Sigmoid colon (tissue), 7 donors: ENCODE measurements around the gene FSD1. TPM values are rescaled to one million over a fixed set of nuclear protein-coding genes. Genes with fewer than 3 reads are reported as not detected.

Experiments
- DNase-seq: peaks from one replicate; pipeline ENCODE4 v3.0.0-alpha.2; 2019
- H3K27ac ChIP-seq, 4 donors: fragments of 200-600 bp; sonication (generic); one replicate each; pipeline ENCODE4 v1.5.1; 2016 to 2019; ENCODE audit warnings: mild to moderate bottlenecking in 1 of 4
- H3K27me3 ChIP-seq, 3 donors: fragments of 200-600 bp; sonication (generic); one replicate each; pipeline ENCODE4 v1.5.1; 2019; ENCODE audit warnings: mild to moderate bottlenecking in 1 of 3
- H3K36me3 ChIP-seq, 4 donors: fragments of 200-600 bp; sonication (generic); one replicate each; pipeline ENCODE4 v1.5.1; 2016 to 2019
- H3K4me1 ChIP-seq, 4 donors: fragments of 200-600 bp; sonication (generic); one replicate each; pipeline ENCODE4 v1.5.1; 2017 to 2019
- H3K4me3 ChIP-seq, 4 donors: fragments of 200-600 bp; sonication (generic); one replicate each; pipeline ENCODE4 v1.5.1; 2017 to 2019; ENCODE audit warnings: mild to moderate bottlenecking in 2 of 4, moderate library complexity in 1 of 4
- H3K9me3 ChIP-seq, 4 donors: fragments of 200-600 bp in 3 of 4; sonication (generic) in 3 of 4; one replicate each; pipeline versions ENCODE4 v1.5.1 to v1.6.1; 2013 to 2019
- CTCF ChIP-seq, 4 experiments: fragments of 450-650 bp in 3 of 4; fragments of 200-600 bp in 1 of 4; IDR thresholded peaks; one replicate each; pipeline ENCODE4 v1.5.1; 2016 to 2019; ENCODE audit warnings: antibody characterized with exemption in 4 of 4, mild to moderate bottlenecking in 3 of 4, moderate library complexity in 2 of 4
- EP300 ChIP-seq, 4 donors: sonication (generic); formaldehyde crosslinking; IDR thresholded peaks; one replicate each; pipeline ENCODE4 v1.6.1; 2017; ENCODE audit warnings: antibody characterized with exemption in 4 of 4
- POLR2A ChIP-seq, 2 donors: fragments of 450-650 bp; IDR thresholded peaks; one replicate each; pipeline ENCODE4 v1.6.1; 2016; ENCODE audit warnings: antibody characterized with exemption in 2 of 2, mild to moderate bottlenecking in 2 of 2, moderate library complexity in 2 of 2
- POLR2AphosphoS5 ChIP-seq, 4 donors: sonication (generic); formaldehyde crosslinking; IDR thresholded peaks; one replicate each; pipeline ENCODE4 v1.6.1; 2017; ENCODE audit warnings: antibody characterized with exemption in 4 of 4
- WGBS, 2 donors: extraction: QIAGEN DNeasy Blood & Tissue Kit; methylation state at CpG; one replicate each; pipeline ENCODE4 v1.1.7; 2013; 5-methylcytosine and 5-hydroxymethylcytosine counted together
- intact Hi-C: fragments of 100-400 bp; cut with DNase I; formaldehyde crosslinking; loops from one replicate; pipeline ENCODE4 v1.15.1; 2023
- polyA plus RNA-seq, 3 donors: library from polyadenylated mRNA; stranded (reverse); fragments of 200-250 nt; gene quantifications; one replicate each; pipeline ENCODE4 v1.2.3, GENCODE V29; 2013
- total RNA-seq, 4 donors: library from RNA; depleted of rRNA; stranded (reverse); fragments of >200 nt; gene quantifications; one replicate each; pipeline ENCODE4 v1.1.0, GENCODE V29; 2016
- donor health status: healthy with polysubstance abuse.
- donor health status: Bipolar disorder and iron deficiency.
- donor health status: healthy.

FSD1 gene
- total and polyA plus RNA-seq, 7 donors = 1.1 to 2.6 (median 1.5) TPM; not detected in 3

- peak overlapping the region; percentile 90 to 97 (median 96) for H3K27ac ChIP-seq
- whole genome bisulfite sequencing, 2 donors = 1 to 8% methylated on average over 10 of the region's 10 CpGs
- no peak for DNase-seq
- H3K36me3 ChIP-seq = peaks cover 0 to 12% (median 2%) of the 10 kb centered on the region in 4 donors
- intact Hi-C loops = loop anchor here (2.0 to 5.0 kb wide), 2 partner anchors 59 to 95 kb away; partner anchors contain the start of genes SH3GL1 and YJU2
- no peaks in the 10 kb centered on the region for H3K27me3 ChIP-seq
- H3K4me1 ChIP-seq = peaks cover 0 to 23% (median 18%) of the 10 kb centered on the region in 4 donors
- no peaks in the 10 kb centered on the region for H3K9me3 ChIP-seq
- TF ChIP-seq CTCF (IDR thresholded peaks at IDR 0.05) = no peak
- no peak for TF ChIP-seq POLR2AphosphoS5 (IDR thresholded peaks at IDR 0.05)
- TF ChIP-seq EP300 (IDR thresholded peaks at IDR 0.05) = no peak
- no peak for TF ChIP-seq POLR2A (IDR thresholded peaks at IDR 0.05)
- H3K4me3 ChIP-seq = peak overlapping the region; percentile 49 to 90 (median 64)
Observed at GRCh38 chr19:4342314-4342614, 37.9 kb downstream of the FSD1 start.

DNA sequence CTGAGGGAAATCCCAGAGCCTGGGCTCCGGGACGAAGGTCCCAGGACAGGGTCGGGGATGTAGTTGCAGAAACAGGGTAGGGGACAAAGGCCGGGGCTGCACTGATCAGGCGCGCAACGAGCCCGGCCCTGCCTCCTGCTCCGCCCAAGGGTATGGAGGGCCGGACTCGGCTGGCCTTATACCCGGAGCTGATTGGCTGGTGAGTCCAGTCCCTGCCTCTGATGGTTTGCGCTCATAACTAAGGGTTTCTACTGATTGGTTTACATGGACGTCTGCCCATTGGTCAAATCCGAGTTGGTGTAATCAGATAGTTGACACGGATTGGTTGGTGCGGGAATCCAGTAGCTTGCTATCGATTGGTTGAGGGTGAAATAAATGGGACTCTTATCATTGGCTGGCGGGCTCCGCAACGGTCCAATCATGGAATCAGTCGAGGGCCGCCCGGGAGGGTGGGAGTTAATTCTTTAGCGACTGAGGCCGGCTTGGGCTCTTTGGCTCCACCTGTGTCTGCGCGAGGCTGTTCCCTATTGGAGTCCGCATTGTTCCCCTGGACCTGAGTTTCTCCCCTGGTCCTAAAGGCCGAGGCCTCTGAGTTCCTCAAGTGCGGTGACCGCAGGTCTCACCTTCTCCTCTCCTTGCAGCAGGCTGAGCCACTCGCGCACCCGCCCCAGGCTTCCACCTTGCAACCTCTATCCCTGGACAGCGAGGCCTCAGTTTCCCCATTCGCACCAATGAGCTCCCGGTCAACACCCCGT, 38.4 kb downstream of the FSD1 start:
- peaks cover 0 to 21% (median 18%) of the 10 kb centered on the region in 4 donors for H3K4me1 ChIP-seq
- intact Hi-C loops = loop anchor here (2.0 to 5.0 kb wide), 2 partner anchors 58 to 95 kb away; partner anchors contain the start of genes SH3GL1 and YJU2
- peak; percentile 96 to 98 (median 97) for TF ChIP-seq POLR2AphosphoS5 (IDR thresholded peaks at IDR 0.05)
- peak in 1 of 4 experiments; percentile 21 for TF ChIP-seq CTCF (IDR thresholded peaks at IDR 0.05)
- TF ChIP-seq EP300 (IDR thresholded peaks at IDR 0.05) = no peak
- TF ChIP-seq POLR2A (IDR thresholded peaks at IDR 0.05) = peak; percentile 92 to 93
- peak; percentile 99 for DNase-seq
- H3K27ac ChIP-seq = peak overlapping the region; percentile 95 to 99 (median 96)
- H3K4me3 ChIP-seq = peak overlapping the region; percentile 64 to 90 (median 82)
- H3K36me3 ChIP-seq = peaks cover 0 to 17% (median 2%) of the 10 kb centered on the region in 4 donors
- H3K27me3 ChIP-seq = no peaks in the 10 kb centered on the region
- 0 to 1% methylated on average over 39 of the region's 39 CpGs for WGBS, 2 donors
- no peaks in the 10 kb centered on the region for H3K9me3 ChIP-seq

DNA sequence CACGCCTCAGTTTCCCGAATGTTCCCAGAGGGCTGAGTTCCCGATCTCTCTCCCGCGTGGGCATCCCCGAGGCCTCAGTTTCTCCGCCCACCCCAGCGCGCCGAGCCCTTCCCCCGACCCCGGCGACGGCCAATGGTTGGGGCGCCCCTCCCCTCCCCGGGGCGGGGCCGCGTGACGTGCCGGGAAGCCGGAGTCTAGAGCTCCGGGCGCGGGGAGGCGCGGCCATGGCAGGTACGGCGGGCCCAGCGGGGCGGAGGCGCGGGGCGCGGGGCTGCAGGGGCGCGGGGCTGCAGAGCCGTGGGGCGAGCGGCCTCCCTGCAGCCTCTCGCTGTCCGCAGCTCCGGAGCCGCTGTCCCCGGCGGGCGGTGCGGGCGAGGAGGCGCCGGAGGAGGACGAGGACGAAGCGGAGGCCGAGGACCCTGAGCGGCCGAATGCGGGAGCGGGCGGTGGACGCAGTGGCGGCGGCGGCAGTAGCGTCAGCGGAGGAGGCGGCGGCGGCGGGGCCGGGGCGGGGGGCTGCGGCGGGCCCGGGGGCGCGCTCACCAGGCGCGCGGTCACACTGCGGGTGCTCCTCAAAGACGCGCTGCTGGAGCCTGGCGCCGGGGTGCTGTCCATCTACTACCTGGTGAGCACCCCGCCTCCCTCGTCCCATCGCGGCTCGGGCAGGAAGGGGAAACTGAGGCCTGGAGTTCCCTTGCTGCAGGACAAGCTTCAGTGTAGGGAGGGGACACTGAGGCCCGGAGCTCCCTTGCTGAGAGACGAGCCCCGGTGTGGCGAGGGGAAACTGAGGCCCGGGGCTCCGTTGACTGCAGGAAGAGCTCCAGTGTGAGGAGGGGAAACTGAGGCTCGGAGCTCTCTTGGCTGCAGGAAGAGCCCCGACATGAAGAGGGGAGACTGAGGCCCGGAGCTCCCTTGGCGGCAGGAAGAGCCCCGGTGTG, 39.2 kb downstream of the FSD1 start, which contains the start of gene MPND:
MPND (plus strand) TSS at position 193 of the 938 bp plus-strand sequence; CDS start at position 225, 32 bp downstream.
- peak; percentile 95 for DNase-seq
- Histone ChIP-seq H3K27me3 (no peaks in the 10 kb centered on the region), H3K36me3 (peaks cover 0 to 21% (median 2%) of the 10 kb centered on the region in 4 donors), H3K4me3 (peak within 1 kb of the TSS; percentile 64 to 90 (median 82)), H3K9me3 (no peaks in the 10 kb centered on the region), H3K4me1 (peaks cover 0 to 17% (median 13%) of the 10 kb centered on the region in 4 donors), H3K27ac (peak within 1 kb of the TSS; percentile 95 to 99 (median 96))
- WGBS, 2 donors = 3 to 5% methylated on average over 101 of the region's 101 CpGs
- intact Hi-C loops = loop anchor here (2.0 to 5.0 kb wide), 2 partner anchors 57 to 96 kb away; partner anchors contain the start of genes SH3GL1 and YJU2
- peak in 1 of 4 donors; percentile 9 for TF ChIP-seq EP300 (IDR thresholded peaks at IDR 0.05)
- TF ChIP-seq POLR2A (IDR thresholded peaks at IDR 0.05) = no peak
- peak in 2 of 4 donors; percentile 64 to 75 for TF ChIP-seq POLR2AphosphoS5 (IDR thresholded peaks at IDR 0.05)
- TF ChIP-seq CTCF (IDR thresholded peaks at IDR 0.05) = no peak

DNA sequence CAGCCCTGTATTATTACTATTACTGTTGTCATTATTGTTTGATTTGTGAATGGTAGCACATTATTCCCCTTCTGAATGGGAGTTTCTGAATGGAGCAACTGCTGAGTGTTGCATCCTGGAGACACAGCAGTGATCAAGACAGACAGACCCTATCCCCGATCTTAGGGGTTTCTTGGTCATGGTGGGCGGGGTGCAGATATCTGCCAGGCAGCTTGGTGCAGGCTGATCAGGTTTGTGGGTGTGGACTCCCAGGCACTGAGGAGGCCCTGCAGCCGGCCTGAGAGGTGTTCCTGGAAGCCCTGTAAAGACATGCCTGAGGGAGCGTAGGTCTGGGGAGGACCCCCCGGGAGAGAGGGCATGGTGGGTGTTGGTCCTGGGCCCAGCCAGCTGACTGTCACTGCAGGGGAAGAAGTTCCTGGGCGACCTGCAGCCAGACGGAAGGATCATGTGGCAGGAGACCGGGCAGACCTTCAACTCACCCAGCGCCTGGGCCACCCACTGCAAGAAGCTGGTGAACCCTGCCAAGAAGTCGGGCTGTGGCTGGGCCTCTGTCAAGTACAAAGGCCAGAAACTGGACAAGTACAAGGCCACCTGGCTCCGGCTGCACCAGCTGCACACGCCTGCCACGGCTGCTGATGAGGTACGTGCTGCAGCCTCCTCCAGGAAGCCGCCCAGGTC, 41.1 kb downstream of the FSD1 start:
- intact Hi-C loops = no loop called here
- Histone ChIP-seq H3K4me3 (no peak overlapping the region), H3K27ac (no peak overlapping the region), H3K4me1 (peaks cover 0 to 13% (median 12%) of the 10 kb centered on the region in 4 donors), H3K36me3 (peaks cover 0 to 26% (median 2%) of the 10 kb centered on the region in 4 donors), H3K27me3 (no peaks in the 10 kb centered on the region), H3K9me3 (no peaks in the 10 kb centered on the region)
- TF ChIP-seq CTCF (IDR thresholded peaks at IDR 0.05) (no peak), POLR2AphosphoS5 (IDR thresholded peaks at IDR 0.05) (no peak), POLR2A (IDR thresholded peaks at IDR 0.05) (no peak), EP300 (IDR thresholded peaks at IDR 0.05) (no peak)
- WGBS, 2 donors = 76 to 92% methylated on average over 15 of the region's 15 CpGs
- DNase-seq = no peak
